HepG2 (cell line): ENCODE measurements around the gene IGIP. TPM values are rescaled to one million over a fixed set of nuclear protein-coding genes. Genes with fewer than 3 reads are reported as not detected.

Experiments
- HIC2 ChIP-seq: sonication (generic); formaldehyde crosslinking; IDR thresholded peaks from 2 replicates; pipeline ENCODE4 v1.9.0; 2022; ENCODE audit warnings: low read depth, missing genetic modification reagents
- IKZF4 ChIP-seq: sonication (generic); formaldehyde crosslinking; IDR thresholded peaks from 2 replicates; pipeline ENCODE4 v1.5.1; 2020; ENCODE audit warnings: borderline replicate concordance, mild to moderate bottlenecking, low read depth, missing genetic modification reagents; ENCODE audit errors: not compliant biosample characterization
- JARID2 ChIP-seq: sonication (generic); formaldehyde crosslinking; IDR thresholded peaks from 2 replicates; pipeline ENCODE4 v1.8.1; 2023; ENCODE audit warnings: missing genetic modification reagents, inconsistent platforms; ENCODE audit not compliant: insufficient replicate concordance
- KDM4B ChIP-seq: sonication (generic); formaldehyde crosslinking; IDR thresholded peaks from 2 replicates; pipeline ENCODE4 v1.4.0; 2020; ENCODE audit warnings: missing genetic modification reagents
- NAIF1 ChIP-seq: sonication (generic); formaldehyde crosslinking; IDR thresholded peaks from 2 replicates; pipeline ENCODE4 v1.5.0; 2020; ENCODE audit warnings: mild to moderate bottlenecking, missing genetic modification reagents, borderline replicate concordance
- NCOR1 ChIP-seq: fragments of 200-600 bp; sonication (generic); IDR thresholded peaks from 2 replicates; pipeline ENCODE4 v1.7.0; 2017; ENCODE audit warnings: antibody characterized with exemption, low read length, borderline replicate concordance
- NR2F1 ChIP-seq, 2 experiments: fragments of 450-650 bp in 1 of 2; formaldehyde crosslinking in 1 of 2; IDR thresholded peaks; 2 replicates each; pipeline versions ENCODE4 v1.5.0 to v1.6.1; 2016 to 2020; ENCODE audit warnings: mild to moderate bottlenecking in 1 of 2, missing compliant biosample characterization in 1 of 2, missing genetic modification reagents in 1 of 2, moderate library complexity in 1 of 2
- NRL ChIP-seq: sonication (generic); formaldehyde crosslinking; IDR thresholded peaks from 2 replicates; pipeline ENCODE4 v1.5.0; 2020; ENCODE audit warnings: missing genetic modification reagents, mild to moderate bottlenecking, moderate library complexity, borderline replicate concordance
- PCBP2 ChIP-seq: fragments of 200-400 bp; formaldehyde crosslinking; optimal IDR thresholded peaks from 2 replicates; pipeline ENCODE3; 2018; ENCODE audit warnings: low read length, low read depth; ENCODE audit not compliant: poor library complexity, severe bottlenecking
- SALL1 ChIP-seq: sonication (generic); formaldehyde crosslinking; IDR thresholded peaks from 2 replicates; pipeline ENCODE4 v1.8.0; 2022; ENCODE audit warnings: mild to moderate bottlenecking, missing genetic modification reagents
- SNAPC4 ChIP-seq: sonication (generic); formaldehyde crosslinking; IDR thresholded peaks from 2 replicates; pipeline ENCODE4 v1.4.0; 2020; ENCODE audit warnings: mild to moderate bottlenecking, missing genetic modification reagents
- SYNCRIP ChIP-seq: fragments of 200-400 bp; formaldehyde crosslinking; IDR thresholded peaks from 2 replicates; pipeline ENCODE4 v1.6.1; 2018; ENCODE audit warnings: mild to moderate bottlenecking, low read depth, low read length; ENCODE audit not compliant: insufficient read depth
- ZBTB49 ChIP-seq: sonication (generic); formaldehyde crosslinking; IDR thresholded peaks from 2 replicates; pipeline ENCODE4 v1.4.0; 2020; ENCODE audit warnings: missing genetic modification reagents, borderline replicate concordance
- ZNF275 ChIP-seq: sonication (generic); formaldehyde crosslinking; IDR thresholded peaks from 2 replicates; pipeline ENCODE4 v1.8.0; 2022; ENCODE audit warnings: missing genetic modification reagents, mild to moderate bottlenecking, inconsistent platforms, borderline replicate concordance
- ZNF766 ChIP-seq: sonication (generic); formaldehyde crosslinking; IDR thresholded peaks from 2 replicates; pipeline ENCODE4 v1.5.0; 2020; ENCODE audit warnings: missing genetic modification reagents, borderline replicate concordance
- ZNF841 ChIP-seq: sonication (generic); formaldehyde crosslinking; IDR thresholded peaks from 2 replicates; pipeline ENCODE4 v1.8.1; 2023; ENCODE audit warnings: missing genetic modification reagents, borderline replicate concordance
- ZSCAN30 ChIP-seq: sonication (generic); formaldehyde crosslinking; IDR thresholded peaks from 2 replicates; pipeline ENCODE4 v1.5.0; 2020; ENCODE audit warnings: mild to moderate bottlenecking, missing genetic modification reagents
- polyA plus RNA-seq, 8 experiments: library from polyadenylated mRNA; depleted of rRNA in 3 of 8; stranded (reverse) in 7 of 8; unstranded in 1 of 8; fragments of >200 nt; fragmentation: Illumina TruSeq in 4 of 8; extraction: Trizol in 4 of 8; gene quantifications; 2 replicates each; pipeline versions ENCODE4 v1.2.1 to v1.2.3, GENCODE V29; 2011 to 2016; ENCODE audit warnings: low read depth in 4 of 8, missing spikeins in 1 of 8, mixed read lengths in 1 of 8; ENCODE audit not compliant: insufficient read depth in 1 of 8
- total RNA-seq, 5 experiments: library from RNA; depleted of rRNA; stranded (reverse); fragments of >200 nt; fragmentation: Illumina TruSeq; extraction: Trizol; gene quantifications; 2 replicates each; pipeline ENCODE4 v1.2.3, GENCODE V29; 2016; ENCODE audit warnings: low read depth in 1 of 5

The IGIP gene
- total and polyA plus RNA-seq, 2 of the 13 experiments (the other 11 are each of a cell fraction or from before 2014, with no cell fraction given): 1.7 to 2.1 TPM

GRCh38 chr5:140107312-140108092 is 18.2 kb upstream of the IGIP start (continued):
- TF ChIP-seq ZSCAN30: no peak
- no peak for TF ChIP-seq SYNCRIP
- peak; percentile 94 for TF ChIP-seq NRL
- no peak for TF ChIP-seq NAIF1 (CRISPR knock-in tag)
- TF ChIP-seq ZNF841 (CRISPR knock-in tag): 0 out of 2 replicates have a peak, but pooled peaks have one; percentile 85
- peak; percentile 86 for TF ChIP-seq ZNF275
- TF ChIP-seq IKZF4 (CRISPR knock-in tag): peak; percentile 90
- no peak for TF ChIP-seq SNAPC4 (CRISPR knock-in tag)
- TF ChIP-seq ZNF766 (CRISPR knock-in tag): peak; percentile 70; the same call in 1 of the 2 replicates
- TF ChIP-seq SALL1: peak; percentile 84
- no peak for TF ChIP-seq NCOR1
- TF ChIP-seq NR2F1 (CRISPR knock-in tag; IDR thresholded peaks at IDR 0.05): 0 out of 4 replicates have a peak, but pooled peaks of 1 of the 2 experiments have one; percentile 14
- TF ChIP-seq ZBTB49 (CRISPR knock-in tag): no peak
- TF ChIP-seq HIC2 (CRISPR knock-in tag): no peak
- peak; percentile 41 for TF ChIP-seq JARID2 (CRISPR knock-in tag)
- peak; percentile 71; the same call in 1 of the 2 replicates for TF ChIP-seq KDM4B (CRISPR knock-in tag)
- no peak for TF ChIP-seq PCBP2
